Nucleus accumbens (tissue), 56 donors: Measurements from ENCODE around the gene SOX9.
"Not testable (repeated sequence)": the region's sequence is repeated elsewhere in the genome, so short reads cannot be mapped to it uniquely, and the experiment has no call there.

Experiments used
- DNase-seq, 56 donors: peaks; one replicate each; lab custom pipeline; 2025; lab: John Stamatoyannopoulos, UW

Gene SOX9

DNA sequence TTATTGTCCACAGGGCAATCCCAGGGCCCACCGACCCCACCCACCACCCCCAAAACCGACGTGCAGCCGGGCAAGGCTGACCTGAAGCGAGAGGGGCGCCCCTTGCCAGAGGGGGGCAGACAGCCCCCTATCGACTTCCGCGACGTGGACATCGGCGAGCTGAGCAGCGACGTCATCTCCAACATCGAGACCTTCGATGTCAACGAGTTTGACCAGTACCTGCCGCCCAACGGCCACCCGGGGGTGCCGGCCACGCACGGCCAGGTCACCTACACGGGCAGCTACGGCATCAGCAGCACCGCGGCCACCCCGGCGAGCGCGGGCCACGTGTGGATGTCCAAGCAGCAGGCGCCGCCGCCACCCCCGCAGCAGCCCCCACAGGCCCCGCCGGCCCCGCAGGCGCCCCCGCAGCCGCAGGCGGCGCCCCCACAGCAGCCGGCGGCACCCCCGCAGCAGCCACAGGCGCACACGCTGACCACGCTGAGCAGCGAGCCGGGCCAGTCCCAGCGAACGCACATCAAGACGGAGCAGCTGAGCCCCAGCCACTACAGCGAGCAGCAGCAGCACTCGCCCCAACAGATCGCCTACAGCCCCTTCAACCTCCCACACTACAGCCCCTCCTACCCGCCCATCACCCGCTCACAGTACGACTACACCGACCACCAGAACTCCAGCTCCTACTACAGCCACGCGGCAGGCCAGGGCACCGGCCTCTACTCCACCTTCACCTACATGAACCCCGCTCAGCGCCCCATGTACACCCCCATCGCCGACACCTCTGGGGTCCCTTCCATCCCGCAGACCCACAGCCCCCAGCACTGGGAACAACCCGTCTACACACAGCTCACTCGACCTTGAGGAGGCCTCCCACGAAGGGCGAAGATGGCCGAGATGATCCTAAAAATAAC, 3.0 kb downstream of the SOX9 start:
- peak in 29 of 56 donors; percentile 13 to 77 (median 39) for DNase-seq

DNA sequence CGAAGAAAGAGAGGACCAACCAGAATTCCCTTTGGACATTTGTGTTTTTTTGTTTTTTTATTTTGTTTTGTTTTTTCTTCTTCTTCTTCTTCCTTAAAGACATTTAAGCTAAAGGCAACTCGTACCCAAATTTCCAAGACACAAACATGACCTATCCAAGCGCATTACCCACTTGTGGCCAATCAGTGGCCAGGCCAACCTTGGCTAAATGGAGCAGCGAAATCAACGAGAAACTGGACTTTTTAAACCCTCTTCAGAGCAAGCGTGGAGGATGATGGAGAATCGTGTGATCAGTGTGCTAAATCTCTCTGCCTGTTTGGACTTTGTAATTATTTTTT, 3.6 kb downstream of the SOX9 start:
- no peak for DNase-seq

- peak in 8 of 56 donors; percentile 11 to 44 (median 22) for DNase-seq
Measured at GRCh38 chr17:72125226-72125651, 4.4 kb downstream of the SOX9 start.

DNA sequence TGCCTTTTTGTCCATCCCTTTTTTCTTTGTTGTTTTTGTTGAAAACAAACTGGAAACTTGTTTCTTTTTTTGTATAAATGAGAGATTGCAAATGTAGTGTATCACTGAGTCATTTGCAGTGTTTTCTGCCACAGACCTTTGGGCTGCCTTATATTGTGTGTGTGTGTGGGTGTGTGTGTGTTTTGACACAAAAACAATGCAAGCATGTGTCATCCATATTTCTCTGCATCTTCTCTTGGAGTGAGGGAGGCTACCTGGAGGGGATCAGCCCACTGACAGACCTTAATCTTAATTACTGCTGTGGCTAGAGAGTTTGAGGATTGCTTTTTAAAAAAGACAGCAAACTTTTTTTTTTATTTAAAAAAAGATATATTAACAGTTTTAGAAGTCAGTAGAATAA, 4.9 kb downstream of the SOX9 start:
- peak in 1 of 56 donors; percentile 15 for DNase-seq

GRCh38 chr17:72126575-72127486, 6.0 kb downstream of the SOX9 start:
- peak in 5 of 56 donors; percentile 4 to 26 (median 17) for DNase-seq

- peak in 1 of 56 donors; percentile 18 for DNase-seq
Measured at GRCh38 chr17:72128039-72128438, 7.2 kb downstream of the SOX9 start.

DNA sequence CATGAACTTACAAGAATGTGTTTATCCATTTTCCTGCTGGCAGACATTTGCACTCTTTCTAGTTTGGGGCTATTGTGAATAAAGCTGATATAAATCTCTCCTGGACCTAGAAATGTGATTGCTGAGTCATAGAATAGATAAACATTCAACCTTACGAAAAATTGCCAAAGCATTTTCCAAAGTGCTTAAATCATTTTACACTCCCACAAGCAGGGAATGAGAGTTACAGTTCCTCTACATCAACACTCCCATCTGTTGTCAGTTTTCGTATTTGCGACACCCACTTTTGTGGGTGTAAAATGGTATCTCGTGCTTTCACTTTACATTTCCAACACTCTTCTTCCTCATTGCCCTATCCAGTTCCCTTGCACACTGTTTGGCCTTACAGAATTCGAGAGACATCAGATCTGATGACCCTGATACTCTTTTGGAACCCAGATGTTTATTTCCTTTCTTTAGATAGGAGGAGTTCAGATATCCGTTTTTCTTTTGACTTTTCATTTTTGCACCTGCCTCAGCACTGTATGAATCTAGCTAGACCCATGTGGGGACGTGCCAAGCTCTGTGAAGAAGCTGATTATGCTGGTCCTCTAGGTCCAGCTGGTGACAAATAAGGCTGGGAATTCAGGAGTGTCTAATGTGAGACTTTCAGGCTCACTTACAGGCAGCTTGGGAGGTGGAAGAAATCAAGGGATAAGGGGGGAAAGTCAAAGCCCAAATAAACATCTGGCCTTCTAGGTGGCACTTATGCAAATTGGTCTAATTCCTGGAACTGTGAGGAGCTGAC, 14.0 kb downstream of the SOX9 start:
- DNase-seq, result peak in 1 of 56 donors; percentile 4

DNA sequence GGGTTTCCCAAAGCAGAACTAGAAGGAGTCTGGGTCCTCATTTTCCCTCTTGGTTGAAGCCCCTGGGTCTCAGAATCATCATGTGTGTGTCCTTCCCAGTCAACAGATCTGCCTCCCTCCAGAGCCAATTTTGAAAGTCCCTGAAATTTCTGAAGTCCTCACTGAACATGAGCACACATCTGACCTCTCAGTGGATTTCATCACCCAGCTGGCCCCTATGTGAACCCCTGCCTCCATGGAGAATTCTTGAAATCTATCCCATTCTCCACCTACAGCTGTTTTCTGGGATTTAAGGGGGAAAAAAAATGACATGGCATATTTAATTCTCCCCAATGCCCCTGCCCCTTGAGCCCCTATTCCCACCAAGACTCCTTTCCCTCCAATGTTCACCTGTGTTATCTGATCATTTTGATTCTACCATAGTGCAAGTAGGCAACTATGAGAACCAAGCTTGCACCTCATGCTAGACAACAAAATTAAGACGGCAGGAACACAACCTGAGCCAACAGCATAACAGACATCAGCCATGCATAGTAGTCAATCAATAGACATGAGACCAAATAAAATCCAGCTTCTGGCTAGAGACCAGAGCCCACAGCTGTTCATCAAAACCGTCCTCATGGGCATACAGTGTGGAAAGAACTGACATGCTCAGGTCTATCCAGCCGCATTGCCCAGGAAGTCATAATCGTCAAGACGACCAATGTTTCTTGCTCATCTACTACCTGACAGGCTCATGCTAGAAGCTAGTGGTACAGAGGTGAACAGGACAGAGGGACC, 14.9 kb downstream of the SOX9 start:
- no peak for DNase-seq

DNA sequence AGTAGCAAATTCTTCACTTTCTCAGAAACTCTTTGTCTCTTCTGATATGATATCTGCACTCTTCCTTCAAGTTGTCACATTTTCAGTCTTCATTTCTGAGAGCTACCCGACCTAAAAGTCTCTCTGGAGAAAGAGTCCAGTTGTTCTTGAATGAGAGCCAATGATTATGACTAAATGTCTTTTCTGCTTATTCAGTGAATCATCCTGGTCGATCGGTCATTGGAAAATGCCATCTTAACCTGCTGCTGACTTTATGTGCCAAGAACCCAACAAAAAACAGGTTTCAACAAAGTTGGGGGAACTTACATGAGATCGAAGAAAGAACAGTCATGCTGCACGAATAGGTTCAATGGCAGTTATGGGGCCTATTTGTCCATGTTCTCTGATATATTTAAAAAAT, 15.9 kb downstream of the SOX9 start:
- no peak for DNase-seq

DNA sequence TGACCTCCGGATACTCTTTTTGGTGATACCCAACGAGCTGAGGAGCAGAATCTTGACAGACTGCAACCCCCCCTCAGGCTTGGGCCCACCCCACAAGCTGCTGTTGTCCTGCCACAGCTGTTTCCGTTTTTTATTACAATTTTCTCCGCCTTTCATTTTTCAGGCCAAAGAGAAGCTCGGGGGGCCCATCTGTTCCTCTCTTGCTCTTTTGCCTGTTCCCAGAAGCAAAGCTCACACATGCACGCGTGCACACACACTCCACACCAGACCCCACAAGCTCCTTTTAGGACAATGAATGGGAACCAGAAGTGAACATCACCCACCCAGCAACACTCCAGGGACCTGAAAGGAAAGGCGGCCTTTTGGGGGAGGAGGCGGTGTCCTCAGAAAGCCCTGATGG, 16.3 kb downstream of the SOX9 start:
- DNase-seq, result no peak

GRCh38 chr17:72139212-72139611, 18.4 kb downstream of the SOX9 start:
- no peak for DNase-seq

GRCh38 chr17:72141336-72141735, 20.5 kb downstream of the SOX9 start:
- DNase-seq, result no peak

DNA sequence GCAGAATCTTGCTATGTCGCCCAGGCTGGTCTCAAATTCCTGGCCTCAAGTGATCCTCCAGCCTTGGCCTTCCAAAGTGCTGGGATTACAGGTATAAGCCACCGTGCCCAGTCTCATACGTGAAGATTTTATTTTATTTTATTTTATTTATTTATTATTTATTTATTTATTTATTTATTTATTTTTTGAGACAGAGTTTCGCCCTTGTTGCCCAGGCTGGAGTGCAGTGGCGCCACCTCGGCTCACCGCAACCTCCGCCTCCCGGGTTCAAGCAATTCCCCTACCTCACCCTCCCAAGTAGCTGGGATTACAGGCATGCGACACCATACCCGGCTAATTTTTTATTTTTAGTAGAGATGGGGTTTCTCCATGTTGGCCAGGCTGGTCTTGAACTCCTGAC, 21.3 kb downstream of the SOX9 start:
- not testable (repeated sequence) for DNase-seq

DNA sequence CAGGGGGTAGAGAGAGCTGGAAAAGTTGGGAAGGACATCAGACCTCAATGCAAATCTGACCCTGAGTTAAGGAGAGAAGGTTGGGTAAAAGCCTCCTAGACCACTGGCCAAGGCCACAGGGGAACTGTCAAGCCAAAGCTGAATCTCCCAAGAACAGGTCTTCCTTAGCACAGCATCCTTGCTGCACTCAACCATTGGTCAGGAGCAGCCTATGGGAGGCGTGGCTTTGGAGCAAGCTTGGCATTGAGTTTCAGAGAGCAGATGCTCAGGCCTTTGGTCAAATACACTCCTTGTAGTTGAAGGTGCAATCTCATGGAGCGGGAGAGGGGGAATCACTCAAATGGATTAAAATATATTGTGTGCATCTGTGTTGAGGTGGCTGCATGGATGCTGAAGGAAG, 21.8 kb downstream of the SOX9 start:
- no peak for DNase-seq

DNA sequence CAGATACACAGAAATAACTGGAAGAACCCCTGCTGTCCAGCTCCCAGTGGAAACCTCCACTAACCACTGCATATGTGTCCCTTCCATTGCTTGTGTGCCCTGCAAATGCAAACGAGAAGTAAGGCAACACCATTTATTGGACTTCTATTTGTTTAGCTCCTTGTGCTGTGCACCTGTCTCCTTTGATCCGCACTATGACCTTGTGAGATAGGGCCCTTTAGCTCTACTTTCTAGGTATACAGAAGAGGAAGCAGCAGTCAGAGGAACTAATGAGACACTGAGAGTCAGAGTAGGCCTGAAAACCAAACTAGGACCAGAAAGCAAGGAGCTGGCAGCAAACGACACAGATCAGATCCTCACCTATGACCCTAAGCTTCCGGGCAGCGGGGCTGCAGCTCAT, 22.4 kb downstream of the SOX9 start:
- no peak for DNase-seq

DNA sequence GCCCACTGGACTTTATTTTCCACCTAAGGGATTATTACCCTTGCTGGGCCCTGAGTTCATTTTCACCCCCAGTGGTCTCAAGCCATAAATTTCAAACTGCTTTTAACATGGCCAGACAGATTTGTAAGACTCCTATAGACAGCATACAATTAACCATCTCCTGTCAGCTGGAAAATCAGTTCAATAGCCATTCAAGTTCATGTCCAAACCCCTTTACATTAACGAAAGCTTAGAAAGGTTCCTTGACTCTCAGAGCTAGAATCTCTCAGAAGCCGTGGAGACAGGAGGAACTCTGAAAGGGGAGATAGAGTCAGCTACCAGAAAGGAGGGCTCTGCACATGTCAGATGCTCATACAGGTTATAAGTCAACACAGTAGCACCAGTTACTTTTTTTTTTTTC, 23.3 kb downstream of the SOX9 start:
- no peak for DNase-seq

DNA sequence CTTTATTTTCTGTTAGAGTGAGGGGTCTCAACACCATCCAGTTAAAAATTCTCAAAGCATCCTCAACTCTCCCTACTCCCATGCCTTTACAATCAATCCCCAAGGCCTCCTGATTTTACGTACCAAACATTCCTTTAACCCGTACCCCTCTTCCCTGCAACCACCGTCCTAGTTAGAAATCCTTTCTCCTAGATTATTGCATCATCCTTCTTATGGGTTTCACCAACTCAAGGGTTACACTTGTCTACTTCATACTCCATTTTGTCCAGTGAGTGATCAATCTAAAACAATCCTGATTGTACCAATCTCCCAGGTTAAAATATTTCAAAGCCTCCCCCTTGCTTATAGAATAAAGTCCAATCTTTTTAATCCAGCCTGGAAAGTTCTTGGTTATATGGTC, 24.7 kb downstream of the SOX9 start:
- DNase-seq, result no peak

DNA sequence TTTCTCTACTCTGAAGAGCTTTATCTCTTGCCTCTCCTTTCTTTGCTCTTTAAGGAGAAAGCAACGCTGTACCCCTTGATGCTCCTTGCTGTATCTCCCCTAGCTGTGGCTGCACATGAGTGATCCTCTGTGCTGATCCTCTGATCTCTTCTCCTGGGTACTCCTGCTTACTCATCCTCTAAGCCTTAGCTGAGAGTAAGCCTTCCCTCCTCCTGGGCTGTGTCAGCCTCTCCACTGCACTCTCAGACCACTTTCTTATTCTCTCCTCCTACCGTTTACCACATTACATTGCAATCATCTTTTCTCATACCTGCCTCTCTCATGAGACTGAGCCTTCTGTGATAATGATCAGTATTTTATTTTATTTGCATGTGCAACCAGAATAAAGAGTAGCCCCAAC, 25.1 kb downstream of the SOX9 start:
- no peak for DNase-seq

DNA sequence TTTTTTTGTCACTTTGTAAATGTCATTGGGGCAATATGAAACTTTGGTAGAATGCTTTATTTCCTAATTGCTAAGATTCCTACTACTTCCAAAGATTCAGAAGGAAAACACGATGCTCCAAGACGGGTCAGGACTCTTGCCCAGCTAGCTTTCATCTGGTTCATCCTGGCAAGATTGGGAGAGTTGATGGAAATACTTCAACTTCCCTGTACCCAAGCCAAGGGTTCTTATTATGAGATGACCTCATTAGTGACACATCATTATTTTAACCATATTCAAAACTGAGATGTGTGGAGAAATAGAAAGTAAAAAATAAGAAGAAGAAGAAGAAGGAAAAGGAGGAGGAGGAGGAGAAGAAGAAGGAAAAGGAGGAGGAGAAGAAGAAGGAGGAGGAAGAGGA, 25.6 kb downstream of the SOX9 start:
- no peak for DNase-seq
